Ovary (tissue), 3 donors: ENCODE measurements around the gene CAPN5.

Experiments
- CTCF ChIP-seq, 3 donors: fragments of 450-650 bp in 2 of 3; fragments of 200-600 bp in 1 of 3; IDR thresholded peaks; one replicate each; pipeline versions ENCODE4 v1.5.1 to v1.8.0; 2016 to 2022; ENCODE audit warnings: antibody characterized with exemption in 3 of 3, mild to moderate bottlenecking in 1 of 3
- EP300 ChIP-seq: sonication (generic); formaldehyde crosslinking; IDR thresholded peaks from one replicate; pipeline ENCODE4 v1.6.1; 2017; ENCODE audit warnings: antibody characterized with exemption
- POLR2A ChIP-seq: fragments of 450-650 bp; IDR thresholded peaks from one replicate; pipeline ENCODE4 v1.6.1; 2017; ENCODE audit warnings: antibody characterized with exemption, mild to moderate bottlenecking, moderate library complexity
- donor health status: DM: no; HTN: no; CAD: no.

DNA sequence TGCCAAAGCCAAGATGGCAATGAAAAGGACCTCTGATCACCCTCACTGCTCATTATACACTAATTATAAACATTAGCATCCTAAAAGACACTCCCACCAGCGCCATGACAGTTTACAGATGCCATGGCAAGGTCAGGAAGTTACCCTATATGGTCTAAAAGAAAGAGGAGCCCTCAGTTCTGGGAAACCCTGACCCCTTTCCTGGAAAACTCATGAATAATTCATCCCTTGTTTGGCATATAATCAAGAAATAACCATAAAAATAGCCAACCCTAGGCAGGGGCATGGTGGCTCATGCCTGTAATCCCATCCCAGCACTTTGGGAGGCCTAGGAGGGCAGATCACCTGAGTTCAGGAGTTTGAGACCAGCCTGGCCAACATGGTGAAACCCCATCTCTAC lies 12.7 kb upstream of the CAPN5 start:
- TF ChIP-seq POLR2A = no peak
- TF ChIP-seq CTCF (IDR thresholded peaks at IDR 0.05) = no peak
- TF ChIP-seq EP300 = no peak
